Upper lobe of left lung (tissue), 6 donors: ENCODE results near the gene RPLP2. TPM values are rescaled to one million over a fixed set of nuclear protein-coding genes. Genes with fewer than 3 reads are reported as not detected.

Source experiments
- ATAC-seq, 2 donors: fragments of 200-7000 bp; cut with Tn5 transposase; one replicate each; pipeline ENCODE4 v1.9.1; 2022; ENCODE audit warnings: mild to moderate bottlenecking in 2 of 2, moderate library complexity in 2 of 2; ENCODE audit not compliant: low FRiP score in 2 of 2
- DNase-seq, 2 donors: peaks; one replicate each; pipeline ENCODE4 v3.0.0-alpha.2; 2019 to 2020
- H3K27ac ChIP-seq, 4 donors: fragments of 200-600 bp; sonication (generic); one replicate each; pipeline ENCODE4 v1.5.1; 2016 to 2019
- H3K27me3 ChIP-seq, 4 donors: fragments of 200-600 bp; sonication (generic); one replicate each; pipeline ENCODE4 v1.5.1; 2017 to 2019
- H3K36me3 ChIP-seq, 4 donors: fragments of 200-600 bp; sonication (generic); one replicate each; pipeline ENCODE4 v1.5.1; 2016 to 2019
- H3K4me1 ChIP-seq, 4 donors: fragments of 200-600 bp; sonication (generic); one replicate each; pipeline ENCODE4 v1.5.1; 2018 to 2019
- H3K4me3 ChIP-seq, 4 donors: fragments of 200-600 bp; sonication (generic); one replicate each; pipeline ENCODE4 v1.5.1; 2017 to 2019; ENCODE audit warnings: mild to moderate bottlenecking in 2 of 4, moderate library complexity in 1 of 4
- H3K9me3 ChIP-seq, 4 donors: fragments of 200-600 bp; sonication (generic); one replicate each; pipeline ENCODE4 v1.5.1; 2018 to 2019
- CTCF ChIP-seq, 6 experiments: fragments of 450-650 bp in 4 of 6; fragments of 200-600 bp in 2 of 6; sonication (generic) in 2 of 6; IDR thresholded peaks; one replicate each; pipeline ENCODE4 v1.5.1; 2016 to 2019; ENCODE audit warnings: antibody characterized with exemption in 6 of 6
- EP300 ChIP-seq, 4 donors: sonication (generic); formaldehyde crosslinking; IDR thresholded peaks; one replicate each; pipeline ENCODE4 v1.5.1; 2017; ENCODE audit warnings: antibody characterized with exemption in 4 of 4, control low read depth in 2 of 4
- POLR2A ChIP-seq, 4 donors: fragments of 450-650 bp; IDR thresholded peaks; one replicate each; pipeline ENCODE4 v1.5.1; 2016 to 2017; ENCODE audit warnings: antibody characterized with exemption in 4 of 4, mild to moderate bottlenecking in 2 of 4
- POLR2AphosphoS5 ChIP-seq, 2 donors: sonication (generic); formaldehyde crosslinking; IDR thresholded peaks; one replicate each; pipeline ENCODE4 v1.5.1; 2017; ENCODE audit warnings: antibody characterized with exemption in 2 of 2
- WGBS, 2 donors: methylation state at CpG; one replicate each; pipeline ENCODE4 v1.1.5; 2017 to 2018; 5-methylcytosine and 5-hydroxymethylcytosine counted together
- total RNA-seq, 6 donors: library from RNA; depleted of rRNA in 4 of 6; stranded (reverse); fragments of >200 nt in 4 of 6; gene quantifications; one replicate each; pipeline versions ENCODE4 v1.1.0 to v1.2.1, GENCODE V29; 2016 to 2021
- donor health status: DM: no; HTN: no; CAD: no; lungs with moderate emphysema.
- donor health status: DM: no; HTN: yes; CAD: no; lungs with severe emphysema.

RPLP2 gene
- total RNA-seq, 6 donors from 2014 or later, result 451 to 1,926 (median 773) TPM

- Histone ChIP-seq H3K27me3 (peaks cover 0 to 4% (median 0%) of the 10 kb centered on the region in 4 donors), H3K4me3 (no peak overlapping the region), H3K4me1 (peaks cover 18 to 42% (median 22%) of the 10 kb centered on the region in 4 donors), H3K27ac (no peak overlapping the region), H3K36me3 (peaks cover 0 to 32% (median 15%) of the 10 kb centered on the region in 4 donors), H3K9me3 (no peaks in the 10 kb centered on the region)
- DNase-seq, result no peak
- ATAC-seq, result no peak
- no peak for TF ChIP-seq EP300 (IDR thresholded peaks at IDR 0.05)
- no peak for TF ChIP-seq CTCF (IDR thresholded peaks at IDR 0.05)
- no peak for TF ChIP-seq POLR2A (IDR thresholded peaks at IDR 0.05)
- TF ChIP-seq POLR2AphosphoS5 (IDR thresholded peaks at IDR 0.05), result no peak
- 82 to 89% methylated on average over 4 to 14 of the region's 15 CpGs for WGBS, 2 donors
Measured at GRCh38 chr11:852762-853161, 43.0 kb downstream of the RPLP2 start.

- Histone ChIP-seq H3K9me3 (no peaks in the 10 kb centered on the region), H3K27me3 (peaks cover 0 to 4% (median 0%) of the 10 kb centered on the region in 4 donors), H3K4me3 (no peak overlapping the region), H3K4me1 (peaks cover 7 to 42% (median 13%) of the 10 kb centered on the region in 4 donors), H3K36me3 (peaks cover 0 to 32% (median 15%) of the 10 kb centered on the region in 4 donors), H3K27ac (no peak overlapping the region)
- peak in 1 of 2 donors; percentile 66 for DNase-seq
- WGBS, 2 donors, result 91 to 92% methylated on average over 9 to 21 of the region's 27 CpGs
- ATAC-seq, result no peak
- no peak for TF ChIP-seq EP300 (IDR thresholded peaks at IDR 0.05)
Measured at GRCh38 chr11:853682-854448, 44.1 kb downstream of the RPLP2 start.

- 93 to 95% methylated on average over 4 to 17 of the region's 20 CpGs for WGBS, 2 donors
- Histone ChIP-seq H3K27ac (no peak overlapping the region), H3K4me1 (peaks cover 5 to 41% (median 10%) of the 10 kb centered on the region in 4 donors), H3K27me3 (no peaks in the 10 kb centered on the region), H3K36me3 (peaks cover 0 to 32% (median 15%) of the 10 kb centered on the region in 4 donors), H3K4me3 (no peak overlapping the region), H3K9me3 (no peaks in the 10 kb centered on the region)
- ATAC-seq (no peak), DNase-seq (peak in 1 of 2 donors; percentile 78)
- TF ChIP-seq POLR2AphosphoS5 (IDR thresholded peaks at IDR 0.05), result no peak
- no peak for TF ChIP-seq POLR2A (IDR thresholded peaks at IDR 0.05)
- TF ChIP-seq CTCF (IDR thresholded peaks at IDR 0.05), result no peak
- no peak for TF ChIP-seq EP300 (IDR thresholded peaks at IDR 0.05)
Measured at GRCh38 chr11:854601-855329, 45.0 kb downstream of the RPLP2 start.

- Histone ChIP-seq H3K36me3 (peaks cover 0 to 29% (median 12%) of the 10 kb centered on the region in 4 donors), H3K27me3 (no peaks in the 10 kb centered on the region), H3K4me3 (no peak overlapping the region), H3K4me1 (peaks cover 9 to 41% (median 12%) of the 10 kb centered on the region in 4 donors), H3K27ac (no peak overlapping the region), H3K9me3 (no peaks in the 10 kb centered on the region)
- no peak for ATAC-seq
- TF ChIP-seq EP300 (IDR thresholded peaks at IDR 0.05), result no peak
- no peak for TF ChIP-seq POLR2AphosphoS5 (IDR thresholded peaks at IDR 0.05)
- TF ChIP-seq POLR2A (IDR thresholded peaks at IDR 0.05), result no peak
- TF ChIP-seq CTCF (IDR thresholded peaks at IDR 0.05), result no peak
- WGBS, 2 donors, result 73 to 91% methylated on average over 5 to 7 of the region's 7 CpGs
- DNase-seq, result no peak
Measured at GRCh38 chr11:855330-855674, 45.5 kb downstream of the RPLP2 start.

GRCh38 chr11:855796-856195 lies 46.0 kb downstream of the RPLP2 start:
- H3K4me3 ChIP-seq, result no peak overlapping the region
- ATAC-seq (no peak), DNase-seq (peak in 1 of 2 donors; percentile 79)
- no peaks in the 10 kb centered on the region for H3K9me3 ChIP-seq
- WGBS, 2 donors, result 87 to 92% methylated on average over 6 of the region's 12 CpGs
- H3K36me3 ChIP-seq, result peaks cover 0 to 24% (median 8%) of the 10 kb centered on the region in 4 donors
- TF ChIP-seq POLR2A (IDR thresholded peaks at IDR 0.05), result no peak
- no peak for TF ChIP-seq EP300 (IDR thresholded peaks at IDR 0.05)
- no peak for TF ChIP-seq CTCF (IDR thresholded peaks at IDR 0.05)
- TF ChIP-seq POLR2AphosphoS5 (IDR thresholded peaks at IDR 0.05), result no peak
- H3K4me1 ChIP-seq, result peaks cover 7 to 37% (median 12%) of the 10 kb centered on the region in 4 donors
- H3K27me3 ChIP-seq, result no peaks in the 10 kb centered on the region
- peak overlapping the region in 1 of 4 donors; percentile 2 for H3K27ac ChIP-seq
